Breast epithelium (tissue), 4 donors: ENCODE results near the gene DRD2. TPM values are rescaled to one million over a fixed set of nuclear protein-coding genes. Genes with fewer than 3 reads are reported as not detected.

Experiments used
- DNase-seq, 2 donors: peaks; one replicate each; pipeline ENCODE4 v3.0.0-alpha.2; 2019; ENCODE audit warnings: low spot score in 2 of 2
- H3K27ac ChIP-seq, 2 donors: fragments of 200-600 bp; sonication (generic) in 1 of 2; one replicate each; pipeline ENCODE4 v1.5.1; 2016 to 2019; ENCODE audit warnings: mild to moderate bottlenecking in 1 of 2
- H3K27me3 ChIP-seq, 2 donors: fragments of 200-600 bp; sonication (generic) in 1 of 2; one replicate each; pipeline versions ENCODE4 v1.5.1 to v1.6.0; 2017 to 2019; ENCODE audit warnings: control low read depth in 1 of 2, mild to moderate bottlenecking in 1 of 2
- H3K36me3 ChIP-seq: fragments of 200-600 bp; one replicate; pipeline ENCODE4 v1.5.1; 2019
- H3K4me1 ChIP-seq, 2 donors: fragments of 200-600 bp; sonication (generic); one replicate each; pipeline ENCODE4 v1.5.1; 2016 to 2019; ENCODE audit warnings: control low read depth in 1 of 2
- H3K4me3 ChIP-seq, 3 donors: fragments of 200-600 bp; sonication (generic); 1 replicate in 2 of 3; 2 replicates in 1 of 3; pipeline ENCODE4 v1.5.1; 2016 to 2019; ENCODE audit warnings: mild to moderate bottlenecking in 3 of 3, moderate library complexity in 2 of 3
- H3K9me3 ChIP-seq, 2 donors: fragments of 200-600 bp; sonication (generic) in 1 of 2; one replicate each; pipeline ENCODE4 v1.5.1; 2016 to 2019; ENCODE audit warnings: control low read depth in 1 of 2
- POLR2A ChIP-seq: fragments of 450-650 bp; IDR thresholded peaks from one replicate; pipeline ENCODE4 v1.6.1; 2016; ENCODE audit warnings: antibody characterized with exemption, mild to moderate bottlenecking, moderate library complexity
- POLR2AphosphoS5 ChIP-seq, 3 donors: sonication (generic); formaldehyde crosslinking; IDR thresholded peaks; one replicate each; pipeline ENCODE4 v1.6.1; 2017; ENCODE audit warnings: antibody characterized with exemption in 3 of 3
- intact Hi-C: fragments of 100-400 bp; cut with DNase I; formaldehyde crosslinking; loops from one replicate; pipeline ENCODE4 v1.15.1; 2023; ENCODE audit warnings: low total_unique reads
- total RNA-seq, 3 donors: library from RNA; depleted of rRNA; stranded (reverse); fragments of >200 nt; gene quantifications; one replicate each; pipeline ENCODE4 v1.1.0, GENCODE V29; 2016
- TF ChIP-seq, protein P1 (sequence below), 3 donors: fragments of 450-650 bp; IDR thresholded peaks; one replicate each; pipeline ENCODE4 v1.5.1; 2016 to 2017; ENCODE audit warnings: antibody characterized with exemption in 3 of 3, mild to moderate bottlenecking in 3 of 3, moderate library complexity in 3 of 3

Gene DRD2
- total RNA-seq, 3 donors from 2014 or later = 0.16 to 8.5 (median 0.33) TPM

DNA sequence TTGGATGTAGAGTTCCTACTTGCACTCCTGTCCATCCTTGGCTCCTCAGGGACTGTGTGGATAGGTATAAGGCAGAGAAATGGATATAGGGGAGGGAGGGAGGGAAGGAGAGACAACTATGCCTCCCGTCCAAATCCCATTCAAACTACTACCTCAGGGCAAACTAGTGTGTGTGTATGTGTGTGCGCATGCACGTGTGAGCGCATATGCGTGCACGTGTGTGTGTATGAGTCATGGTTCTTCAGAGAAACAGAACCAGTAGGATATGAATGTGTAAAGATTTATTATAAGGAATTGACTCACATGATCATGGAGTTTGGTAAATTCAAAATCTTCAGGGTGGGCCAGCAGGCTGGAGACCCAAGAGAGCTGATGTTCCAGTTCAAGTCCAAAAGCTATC is 42.2 kb upstream of the DRD2 start:
- no peak for DNase-seq

DNA sequence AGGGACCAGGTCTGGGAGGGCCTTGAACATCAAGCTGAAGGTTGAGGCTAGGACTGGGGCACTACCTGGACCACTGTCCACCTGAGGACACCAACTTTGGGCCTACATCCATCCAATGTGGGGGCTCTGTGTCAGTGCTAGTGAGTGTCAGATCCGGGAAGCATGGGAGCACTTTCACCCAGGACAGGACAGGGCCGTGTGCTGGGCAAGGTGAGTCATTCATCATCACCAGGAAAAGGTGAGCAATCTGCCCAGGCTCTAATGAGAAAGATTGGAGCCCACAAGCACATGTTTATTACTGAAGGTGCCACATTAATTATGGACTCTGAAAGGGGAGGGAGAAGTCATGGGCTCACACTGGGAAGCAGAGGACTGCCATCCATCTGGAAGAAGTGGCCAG is 39.7 kb upstream of the DRD2 start:
- no peak overlapping the region for H3K4me3 ChIP-seq
- intact Hi-C loops = loop anchor here (5.0 kb wide), 1 partner anchor 722 kb away; no protein-coding TSS in a partner anchor
- H3K36me3 ChIP-seq = no peaks in the 10 kb centered on the region
- DNase-seq = no peak
- H3K9me3 ChIP-seq = no peaks in the 10 kb centered on the region
- H3K27ac ChIP-seq = no peak overlapping the region
- no peaks in the 10 kb centered on the region for H3K4me1 ChIP-seq
- no peak for TF ChIP-seq POLR2AphosphoS5 (IDR thresholded peaks at IDR 0.05)
- TF ChIP-seq, protein P1, sequence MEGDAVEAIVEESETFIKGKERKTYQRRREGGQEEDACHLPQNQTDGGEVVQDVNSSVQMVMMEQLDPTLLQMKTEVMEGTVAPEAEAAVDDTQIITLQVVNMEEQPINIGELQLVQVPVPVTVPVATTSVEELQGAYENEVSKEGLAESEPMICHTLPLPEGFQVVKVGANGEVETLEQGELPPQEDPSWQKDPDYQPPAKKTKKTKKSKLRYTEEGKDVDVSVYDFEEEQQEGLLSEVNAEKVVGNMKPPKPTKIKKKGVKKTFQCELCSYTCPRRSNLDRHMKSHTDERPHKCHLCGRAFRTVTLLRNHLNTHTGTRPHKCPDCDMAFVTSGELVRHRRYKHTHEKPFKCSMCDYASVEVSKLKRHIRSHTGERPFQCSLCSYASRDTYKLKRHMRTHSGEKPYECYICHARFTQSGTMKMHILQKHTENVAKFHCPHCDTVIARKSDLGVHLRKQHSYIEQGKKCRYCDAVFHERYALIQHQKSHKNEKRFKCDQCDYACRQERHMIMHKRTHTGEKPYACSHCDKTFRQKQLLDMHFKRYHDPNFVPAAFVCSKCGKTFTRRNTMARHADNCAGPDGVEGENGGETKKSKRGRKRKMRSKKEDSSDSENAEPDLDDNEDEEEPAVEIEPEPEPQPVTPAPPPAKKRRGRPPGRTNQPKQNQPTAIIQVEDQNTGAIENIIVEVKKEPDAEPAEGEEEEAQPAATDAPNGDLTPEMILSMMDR (IDR thresholded peaks at IDR 0.05) = no peak
- TF ChIP-seq POLR2A = no peak
- no peaks in the 10 kb centered on the region for H3K27me3 ChIP-seq

More for the DNA sequence above, 42.2 kb upstream of the DRD2 start:
- no peak overlapping the region for H3K4me3 ChIP-seq
- no peaks in the 10 kb centered on the region for H3K4me1 ChIP-seq
- H3K27ac ChIP-seq = no peak overlapping the region
- TF ChIP-seq POLR2A (no peak), POLR2AphosphoS5 (IDR thresholded peaks at IDR 0.05) (no peak)
- TF ChIP-seq, protein P1 (IDR thresholded peaks at IDR 0.05) = no peak
- intact Hi-C loops = loop anchor here (1.0 kb wide), 1 partner anchor 42 kb away; the partner anchor contains the start of gene DRD2
- H3K36me3 ChIP-seq = no peaks in the 10 kb centered on the region
- no peaks in the 10 kb centered on the region for H3K27me3 ChIP-seq
- H3K9me3 ChIP-seq = no peaks in the 10 kb centered on the region

DNA sequence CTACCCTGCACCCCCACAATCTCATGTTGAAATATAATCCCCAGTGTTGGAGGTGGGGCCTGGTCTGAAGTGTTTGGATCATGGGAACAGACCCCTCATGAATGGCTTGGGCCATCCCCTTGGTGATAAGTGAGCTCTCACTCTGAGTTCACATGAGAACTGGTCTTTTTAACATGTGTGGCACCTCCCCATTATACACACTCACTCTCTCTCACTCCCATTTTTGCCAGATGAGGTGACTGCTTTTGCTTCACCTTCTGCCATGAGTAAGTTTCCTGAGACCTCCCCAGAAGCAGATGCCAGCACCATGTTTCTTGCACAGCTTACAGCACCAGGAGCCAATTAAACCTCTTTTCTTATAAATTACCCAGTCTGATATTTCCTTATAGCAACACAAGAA is 32.1 kb upstream of the DRD2 start:
- H3K4me3 ChIP-seq = no peak overlapping the region
- peak overlapping the region in 1 of 2 donors; percentile 83 for H3K27ac ChIP-seq
- H3K9me3 ChIP-seq = peaks cover 0 to 3% of the 10 kb centered on the region in 2 donors
- no peaks in the 10 kb centered on the region for H3K27me3 ChIP-seq
- no peak for DNase-seq
- H3K36me3 ChIP-seq = no peaks in the 10 kb centered on the region
- no peaks in the 10 kb centered on the region for H3K4me1 ChIP-seq
- intact Hi-C loops = no loop called here
- TF ChIP-seq POLR2A (no peak), POLR2AphosphoS5 (IDR thresholded peaks at IDR 0.05) (no peak)
- TF ChIP-seq, protein P1 (IDR thresholded peaks at IDR 0.05) = no peak

DNA sequence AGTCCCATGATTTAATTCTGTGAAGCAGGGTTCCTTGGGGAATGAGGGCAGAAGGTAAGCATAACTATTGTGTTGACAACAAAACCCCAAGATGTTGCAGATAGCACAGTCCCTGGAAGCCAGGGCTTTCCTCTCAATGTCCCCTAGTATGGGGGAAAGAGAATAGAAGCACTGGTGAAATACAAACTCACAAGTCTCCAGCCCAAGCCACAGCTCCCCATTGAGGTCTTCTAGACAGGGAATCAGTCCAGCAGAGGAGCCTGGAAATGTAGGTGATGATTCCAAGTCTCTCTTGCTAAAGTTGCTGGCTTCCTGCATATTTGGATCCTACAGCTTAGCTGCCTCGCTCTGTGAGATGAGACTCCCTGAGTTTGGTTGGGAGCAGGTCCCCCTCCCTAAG is 31.7 kb upstream of the DRD2 start:
- H3K36me3 ChIP-seq = no peaks in the 10 kb centered on the region
- TF ChIP-seq POLR2AphosphoS5 (IDR thresholded peaks at IDR 0.05) = no peak
- no peaks in the 10 kb centered on the region for H3K27me3 ChIP-seq
- intact Hi-C loops = no loop called here
- H3K9me3 ChIP-seq = peaks cover 0 to 3% of the 10 kb centered on the region in 2 donors
- no peak for DNase-seq
- peak overlapping the region; percentile 78 to 83 for H3K27ac ChIP-seq
- no peak overlapping the region for H3K4me3 ChIP-seq
- H3K4me1 ChIP-seq = no peaks in the 10 kb centered on the region

DNA sequence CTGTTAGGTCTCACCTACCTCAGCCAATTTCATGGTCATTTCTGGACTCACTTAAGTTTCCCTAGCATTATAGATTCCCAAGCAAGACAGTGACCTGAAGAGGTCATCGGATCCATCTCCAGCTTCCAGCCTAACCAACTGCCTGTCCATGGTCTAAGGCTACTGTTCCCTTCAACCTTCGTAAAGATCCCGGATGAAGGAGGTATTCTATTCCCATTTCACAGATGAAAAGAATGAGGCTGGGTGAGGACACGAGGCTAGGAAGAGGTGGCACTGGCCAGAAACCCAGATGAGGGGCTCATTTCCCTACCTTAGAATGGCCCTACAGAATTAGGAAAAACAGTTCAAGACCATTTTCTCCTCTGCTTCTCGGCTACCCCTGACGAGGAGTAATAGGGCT is 31.3 kb upstream of the DRD2 start:
- no peak overlapping the region for H3K4me3 ChIP-seq
- intact Hi-C loops = no loop called here
- peak overlapping the region; percentile 78 to 83 for H3K27ac ChIP-seq
- TF ChIP-seq POLR2A = no peak
- no peaks in the 10 kb centered on the region for H3K36me3 ChIP-seq
- H3K27me3 ChIP-seq = no peaks in the 10 kb centered on the region
- DNase-seq = no peak
- H3K4me1 ChIP-seq = no peaks in the 10 kb centered on the region
- peaks cover 0 to 3% of the 10 kb centered on the region in 2 donors for H3K9me3 ChIP-seq

DNA sequence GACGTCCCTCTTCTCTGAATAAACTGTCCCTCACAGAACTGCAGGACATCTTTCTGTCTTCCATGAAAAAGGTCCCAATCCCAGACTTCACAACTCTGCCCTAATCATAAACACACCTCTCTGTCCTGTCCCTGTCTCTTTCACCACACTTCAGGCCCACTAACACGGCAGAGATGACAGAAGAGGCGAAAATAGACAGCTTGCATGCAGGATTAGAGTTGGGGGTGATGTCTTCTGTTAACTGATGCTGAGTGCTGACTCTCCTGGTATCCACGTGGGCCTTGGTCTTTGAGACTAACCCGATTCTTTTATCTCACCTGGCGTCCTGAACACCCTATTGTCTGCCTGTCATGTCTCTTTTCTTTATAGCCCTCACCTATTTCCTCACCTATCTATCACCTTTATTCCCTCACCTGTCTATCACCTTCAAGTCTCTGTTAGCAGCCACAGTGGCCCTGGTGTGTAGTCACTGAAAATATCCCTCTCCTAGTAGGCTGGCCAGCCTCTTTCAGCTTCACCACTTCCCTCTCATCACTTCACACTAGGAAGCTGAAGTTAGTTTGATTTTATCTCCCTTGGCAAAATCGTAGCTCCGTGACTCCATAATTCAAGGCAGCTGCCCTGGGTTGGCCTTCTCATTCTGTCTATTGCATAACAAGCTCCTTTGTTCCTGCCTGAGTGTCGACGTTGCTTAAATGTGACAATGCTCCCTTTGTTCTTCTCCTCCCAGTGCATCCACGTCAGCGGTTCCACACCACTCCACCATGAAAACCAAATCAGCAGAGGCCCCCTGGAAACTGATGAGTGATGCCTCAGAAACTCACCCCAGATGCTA is 30.6 kb upstream of the DRD2 start:
- peak overlapping the region; percentile 83 for H3K27ac ChIP-seq
- intact Hi-C loops = no loop called here
- TF ChIP-seq POLR2AphosphoS5 (IDR thresholded peaks at IDR 0.05) = peak in 2 of 3 donors; percentile 15 to 69
- TF ChIP-seq, protein P1 (IDR thresholded peaks at IDR 0.05) = no peak

More for the DNA sequence above, 30.6 kb upstream of the DRD2 start:
- no peak overlapping the region for H3K4me3 ChIP-seq
- no peaks in the 10 kb centered on the region for H3K36me3 ChIP-seq
- H3K4me1 ChIP-seq = no peaks in the 10 kb centered on the region
- peaks cover 0 to 3% of the 10 kb centered on the region in 2 donors for H3K9me3 ChIP-seq
- peak in 1 of 2 donors; percentile 88 for DNase-seq
- no peaks in the 10 kb centered on the region for H3K27me3 ChIP-seq
